Pancreas (tissue), 10 donors: ENCODE results near the gene ZNF853. TPM values are rescaled to one million over a fixed set of nuclear protein-coding genes. Genes with fewer than 3 reads are reported as not detected.

Source experiments
- ATAC-seq, 4 donors: fragments of 200-7000 bp; cut with Tn5 transposase; one replicate each; pipeline versions ENCODE4 v1.8.0 to v1.9.1; 2020; ENCODE audit warnings: mild to moderate bottlenecking in 4 of 4, moderate library complexity in 4 of 4
- DNase-seq, 6 donors: peaks; one replicate each; pipeline ENCODE4 v3.0.0-alpha.2; 2020
- FAIRE-seq: peaks from 2 replicates; lab custom pipeline; 2012; peaks lifted over from hg19 to GRCh38; lab: Jason Lieb, UNC
- H3K27ac ChIP-seq, 4 donors: fragments of 200-600 bp; sonication (generic); 1 replicate in 3 of 4; 2 replicates in 1 of 4; pipeline versions ENCODE4 v1.5.0 to v1.8.0; 2020
- H3K27me3 ChIP-seq, 4 donors: fragments of 200-600 bp; one replicate each; pipeline ENCODE4 v1.8.0; 2021
- H3K36me3 ChIP-seq, 3 donors: fragments of 200-600 bp; sonication (generic) in 1 of 3; one replicate each; pipeline versions ENCODE4 v1.5.0 to v1.8.0; 2020 to 2021
- H3K4me1 ChIP-seq, 3 donors: fragments of 200-600 bp; one replicate each; pipeline ENCODE4 v1.8.0; 2021
- H3K4me3 ChIP-seq, 4 donors: fragments of 200-600 bp; sonication (generic) in 2 of 4; one replicate each; pipeline versions ENCODE4 v1.5.0 to v1.8.0; 2020 to 2021
- H3K9me3 ChIP-seq, 4 donors: fragments of 200-600 bp; one replicate each; pipeline ENCODE4 v1.8.0; 2021
- WGBS, 2 donors: extraction: QIAGEN DNeasy Blood & Tissue Kit; methylation state at CpG; one replicate each; pipeline ENCODE4 v1.1.7; 2013; 5-methylcytosine and 5-hydroxymethylcytosine counted together
- intact Hi-C, 3 donors: fragments of 100-400 bp; cut with DNase I; formaldehyde crosslinking; loops; one replicate each; pipeline versions ENCODE4 v1.11.1 to v1.14.2; 2022
- polyA plus RNA-seq, 2 donors: library from polyadenylated mRNA; stranded (reverse); fragments of 200-250 nt; gene quantifications; one replicate each; pipeline ENCODE4 v1.2.3, GENCODE V29; 2013
- total RNA-seq, 6 donors: library from RNA; stranded (reverse); fragmentation: NEBNext Ultra II Directional in 4 of 6; extraction: Animal tissue kit (Norgen Biotek cat#: 25700) in 4 of 6; gene quantifications; one replicate each; pipeline versions ENCODE4 v1.2.1 to v1.2.4, GENCODE V29; 2021 to 2023
- TF ChIP-seq, protein P1 (sequence below), 4 donors: fragments of 200-600 bp; sonication (generic) in 3 of 4; IDR thresholded peaks; one replicate each; pipeline versions ENCODE4 v1.5.0 to v1.8.0; 2021; ENCODE audit warnings: antibody characterized with exemption in 4 of 4
- donor health status: healthy with polysubstance abuse.
- donor health status: DM: no; HTN: no; CAD: no; lungs with moderate emphysema.
- donor health status: DM: no; HTN: no; CAD: no.
- donor health status: control.
- donor health status: control.
- donor health status: Bipolar disorder and iron deficiency.
- donor health status: DM: yes; HTN: yes; CAD: no.
- donor health status: DM: no; HTN: no; CAD: no.
- donor health status: DM: no; HTN: no; CAD: no.
- donor health status: DM: yes; HTN: yes; CAD: no.

ZNF853 gene
- total and polyA plus RNA-seq, 8 donors = 1.6 to 7.8 (median 5.1) TPM

DNA sequence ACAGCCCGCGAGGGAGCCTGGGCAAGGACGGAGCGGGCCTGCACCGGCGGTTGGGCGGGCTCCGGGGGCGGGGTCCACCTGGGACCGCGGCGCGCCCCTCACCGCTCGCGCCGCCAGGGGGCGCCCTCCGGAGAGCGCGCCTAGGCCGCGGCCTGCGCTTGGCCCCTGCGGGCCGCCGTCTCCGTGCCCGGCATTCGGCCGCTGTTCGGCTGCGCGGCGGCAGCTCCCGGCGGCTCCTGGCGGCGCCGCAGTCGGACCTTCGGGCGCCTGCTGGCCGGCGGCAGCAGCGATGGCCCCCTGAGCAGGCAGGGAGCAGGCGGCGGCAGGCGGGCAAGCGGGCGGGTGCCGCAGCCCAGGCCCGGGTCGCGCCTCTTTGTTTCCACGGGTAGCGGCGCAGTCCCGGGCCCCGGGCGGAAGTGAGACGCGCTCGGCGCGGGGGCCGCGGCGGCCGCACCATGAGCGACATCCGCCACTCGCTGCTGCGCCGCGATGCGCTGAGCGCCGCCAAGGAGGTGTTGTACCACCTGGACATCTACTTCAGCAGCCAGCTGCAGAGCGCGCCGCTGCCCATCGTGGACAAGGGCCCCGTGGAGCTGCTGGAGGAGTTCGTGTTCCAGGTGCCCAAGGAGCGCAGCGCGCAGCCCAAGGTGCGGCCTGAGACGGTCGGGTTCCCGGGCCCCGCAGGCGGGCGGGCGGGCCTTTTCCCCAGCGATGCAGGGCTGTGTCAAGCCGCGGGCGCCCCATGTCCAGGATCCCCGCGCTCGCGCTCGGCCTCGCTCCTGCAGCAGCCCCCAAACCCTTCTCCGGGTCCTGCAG, 25.4 kb upstream of the ZNF853 start, which contains the start of gene INTS15:
INTS15 (plus strand) TSS at position 193 of the 816 bp plus-strand sequence; CDS start at position 456, 263 bp downstream.
- intact Hi-C loops = no loop called here
- no peaks in the 10 kb centered on the region for H3K9me3 ChIP-seq
- TF ChIP-seq, protein P1, sequence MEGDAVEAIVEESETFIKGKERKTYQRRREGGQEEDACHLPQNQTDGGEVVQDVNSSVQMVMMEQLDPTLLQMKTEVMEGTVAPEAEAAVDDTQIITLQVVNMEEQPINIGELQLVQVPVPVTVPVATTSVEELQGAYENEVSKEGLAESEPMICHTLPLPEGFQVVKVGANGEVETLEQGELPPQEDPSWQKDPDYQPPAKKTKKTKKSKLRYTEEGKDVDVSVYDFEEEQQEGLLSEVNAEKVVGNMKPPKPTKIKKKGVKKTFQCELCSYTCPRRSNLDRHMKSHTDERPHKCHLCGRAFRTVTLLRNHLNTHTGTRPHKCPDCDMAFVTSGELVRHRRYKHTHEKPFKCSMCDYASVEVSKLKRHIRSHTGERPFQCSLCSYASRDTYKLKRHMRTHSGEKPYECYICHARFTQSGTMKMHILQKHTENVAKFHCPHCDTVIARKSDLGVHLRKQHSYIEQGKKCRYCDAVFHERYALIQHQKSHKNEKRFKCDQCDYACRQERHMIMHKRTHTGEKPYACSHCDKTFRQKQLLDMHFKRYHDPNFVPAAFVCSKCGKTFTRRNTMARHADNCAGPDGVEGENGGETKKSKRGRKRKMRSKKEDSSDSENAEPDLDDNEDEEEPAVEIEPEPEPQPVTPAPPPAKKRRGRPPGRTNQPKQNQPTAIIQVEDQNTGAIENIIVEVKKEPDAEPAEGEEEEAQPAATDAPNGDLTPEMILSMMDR (IDR thresholded peaks at IDR 0.05) = peak; percentile 71 to 81 (median 80)
- ATAC-seq (peak; percentile 95 to 97 (median 95)), DNase-seq (peak; percentile 71 to 95 (median 86)), FAIRE-seq (no peak)
- 0 to 1% methylated on average over 84 to 107 of the region's 107 CpGs for WGBS, 2 donors
- peaks cover 1 to 22% (median 4%) of the 10 kb centered on the region in 3 donors for H3K36me3 ChIP-seq
- peak within 1 kb of the TSS; percentile 64 to 99 (median 82) for H3K4me3 ChIP-seq
- peaks cover 0 to 9% (median 0%) of the 10 kb centered on the region in 3 donors for H3K4me1 ChIP-seq
- peak within 1 kb of the TSS; percentile 63 to 84 (median 75) for H3K27ac ChIP-seq
- H3K27me3 ChIP-seq = no peaks in the 10 kb centered on the region

DNA sequence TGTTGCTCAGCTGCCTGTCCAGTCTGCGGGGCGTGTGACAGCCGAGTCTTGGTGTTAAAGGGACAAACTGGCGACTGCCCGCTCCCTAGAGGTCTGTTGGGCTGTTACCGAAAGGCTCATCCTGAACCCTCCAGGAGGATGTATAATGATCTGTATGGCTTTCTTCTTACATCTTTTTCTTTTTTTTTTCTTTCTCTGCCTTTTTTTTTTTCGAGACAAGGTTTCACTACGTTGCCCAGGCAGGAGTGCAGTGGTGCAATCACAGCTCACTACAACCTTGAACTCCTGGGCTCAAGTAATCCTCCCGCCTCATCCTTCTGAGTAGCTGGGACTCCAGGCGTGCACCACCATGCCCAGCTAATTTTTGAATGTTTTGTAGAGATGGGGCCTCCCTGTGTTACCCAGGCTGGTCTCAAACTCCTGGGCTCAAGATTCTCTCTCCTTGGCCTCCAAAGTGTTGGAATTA, 24.7 kb upstream of the ZNF853 start:
- intact Hi-C loops = no loop called here
- no peaks in the 10 kb centered on the region for H3K9me3 ChIP-seq
- ATAC-seq (peak in 2 of 4 donors; percentile 24 to 43), FAIRE-seq (no peak), DNase-seq (no peak)
- H3K4me3 ChIP-seq = peak overlapping the region; percentile 64 to 99 (median 82)
- TF ChIP-seq, protein P1 (IDR thresholded peaks at IDR 0.05) = no peak
- no peaks in the 10 kb centered on the region for H3K27me3 ChIP-seq
- H3K36me3 ChIP-seq = peaks cover 2 to 23% (median 3%) of the 10 kb centered on the region in 3 donors
- H3K27ac ChIP-seq = peak overlapping the region; percentile 63 to 84 (median 75)
- WGBS, 2 donors = 4% methylated on average over 10 of the region's 10 CpGs
- H3K4me1 ChIP-seq = peaks cover 0 to 9% (median 0%) of the 10 kb centered on the region in 3 donors

DNA sequence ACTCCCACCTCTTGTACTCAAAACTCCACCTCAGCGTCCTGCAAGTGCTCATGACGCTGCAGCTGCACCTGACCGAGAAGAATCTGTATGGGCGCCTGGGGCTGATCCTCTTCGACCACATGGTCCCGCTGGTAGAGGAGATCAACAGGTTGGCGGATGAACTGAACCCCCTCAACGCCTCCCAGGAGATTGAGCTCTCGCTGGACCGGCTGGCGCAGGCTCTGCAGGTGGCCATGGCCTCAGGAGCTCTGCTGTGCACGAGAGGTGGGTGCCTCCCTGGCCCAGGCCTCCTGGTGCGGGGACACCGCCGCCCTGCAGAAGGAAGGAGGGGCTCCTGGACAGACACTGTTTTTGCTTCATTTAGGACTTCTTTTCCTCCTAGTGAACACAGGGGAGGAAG, 15.3 kb upstream of the ZNF853 start:
- intact Hi-C loops = no loop called here
- Histone ChIP-seq H3K9me3 (no peaks in the 10 kb centered on the region), H3K4me1 (no peaks in the 10 kb centered on the region), H3K27me3 (no peaks in the 10 kb centered on the region), H3K27ac (no peak overlapping the region), H3K36me3 (peaks cover 1 to 44% (median 17%) of the 10 kb centered on the region in 3 donors), H3K4me3 (no peak overlapping the region)
- DNase-seq = no peak
- ATAC-seq = no peak
- WGBS, 2 donors = 93 to 94% methylated on average over 15 of the region's 15 CpGs
- TF ChIP-seq, protein P1 (IDR thresholded peaks at IDR 0.05) = no peak
- FAIRE-seq = no peak

DNA sequence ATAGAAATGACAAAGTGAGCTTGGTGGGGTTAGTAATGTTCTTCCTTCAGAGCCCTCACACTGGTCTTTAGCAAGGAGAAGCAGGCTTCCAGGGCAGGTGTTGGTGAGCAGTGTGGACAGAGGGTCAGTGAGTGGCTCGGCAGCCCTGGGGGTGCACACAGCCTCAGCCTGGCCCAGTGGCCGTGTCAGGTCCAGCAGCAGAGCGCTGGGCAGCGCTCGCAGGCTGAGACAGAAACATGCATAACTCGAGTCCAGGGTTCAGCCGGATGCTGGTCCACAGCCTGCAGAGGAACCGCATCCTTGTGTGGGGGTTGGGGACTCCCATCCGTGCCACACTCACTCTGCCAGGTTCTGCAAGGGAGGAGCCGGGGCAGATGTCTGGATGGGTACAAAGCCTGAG, 11.0 kb upstream of the ZNF853 start:
- whole genome bisulfite sequencing, 2 donors = 92 to 95% methylated on average over 10 of the region's 10 CpGs
- H3K4me3 ChIP-seq = no peak overlapping the region
- H3K4me1 ChIP-seq = no peaks in the 10 kb centered on the region
- FAIRE-seq (no peak), DNase-seq (no peak), ATAC-seq (no peak)
- TF ChIP-seq, protein P1 (IDR thresholded peaks at IDR 0.05) = no peak
- H3K27ac ChIP-seq = no peak overlapping the region
- H3K36me3 ChIP-seq = peaks cover 0 to 13% (median 7%) of the 10 kb centered on the region in 3 donors
- H3K27me3 ChIP-seq = no peaks in the 10 kb centered on the region
- H3K9me3 ChIP-seq = no peaks in the 10 kb centered on the region
- intact Hi-C loops = no loop called here
